ENCODE data around the gene IL27RA.

DNA sequence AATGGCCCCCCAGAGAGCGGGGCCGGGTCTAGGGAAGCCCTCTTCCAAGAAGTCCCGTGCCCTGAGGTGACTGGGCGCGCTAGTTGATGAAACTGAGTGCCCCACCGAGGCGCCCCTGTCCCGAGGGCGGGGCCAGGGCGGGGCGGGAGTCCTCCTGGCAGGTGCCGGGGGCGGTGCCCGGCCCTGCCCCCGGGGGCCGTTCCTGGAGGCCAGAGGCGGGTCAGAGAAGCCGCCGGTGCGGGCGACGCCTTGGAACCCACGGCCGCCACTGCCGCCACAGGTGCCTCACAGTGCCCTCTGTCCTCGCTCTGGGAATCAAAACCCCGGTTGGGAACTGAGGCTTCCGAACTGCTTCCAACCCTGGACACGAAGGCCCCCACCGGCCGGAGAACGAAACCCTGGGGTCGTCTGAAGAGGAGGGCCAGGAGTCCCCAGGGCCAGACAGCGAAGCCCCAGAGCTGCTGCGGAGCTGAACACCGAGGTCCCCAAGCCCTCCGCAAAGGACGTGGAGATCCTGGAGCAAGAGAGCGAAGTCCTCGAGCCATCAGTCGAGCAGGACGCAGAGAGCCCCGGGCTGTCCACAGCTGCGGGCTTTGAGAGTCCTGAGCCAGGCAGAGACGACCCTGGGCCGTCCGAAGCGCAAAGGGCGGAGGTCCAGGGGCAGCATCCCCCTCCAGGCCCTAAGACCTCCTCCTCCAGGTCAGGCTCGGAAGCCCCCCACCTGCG lies 41.1 kb downstream of the IL27RA start, which contains the start of gene MISP3:
- TF ChIP-seq, protein P1, sequence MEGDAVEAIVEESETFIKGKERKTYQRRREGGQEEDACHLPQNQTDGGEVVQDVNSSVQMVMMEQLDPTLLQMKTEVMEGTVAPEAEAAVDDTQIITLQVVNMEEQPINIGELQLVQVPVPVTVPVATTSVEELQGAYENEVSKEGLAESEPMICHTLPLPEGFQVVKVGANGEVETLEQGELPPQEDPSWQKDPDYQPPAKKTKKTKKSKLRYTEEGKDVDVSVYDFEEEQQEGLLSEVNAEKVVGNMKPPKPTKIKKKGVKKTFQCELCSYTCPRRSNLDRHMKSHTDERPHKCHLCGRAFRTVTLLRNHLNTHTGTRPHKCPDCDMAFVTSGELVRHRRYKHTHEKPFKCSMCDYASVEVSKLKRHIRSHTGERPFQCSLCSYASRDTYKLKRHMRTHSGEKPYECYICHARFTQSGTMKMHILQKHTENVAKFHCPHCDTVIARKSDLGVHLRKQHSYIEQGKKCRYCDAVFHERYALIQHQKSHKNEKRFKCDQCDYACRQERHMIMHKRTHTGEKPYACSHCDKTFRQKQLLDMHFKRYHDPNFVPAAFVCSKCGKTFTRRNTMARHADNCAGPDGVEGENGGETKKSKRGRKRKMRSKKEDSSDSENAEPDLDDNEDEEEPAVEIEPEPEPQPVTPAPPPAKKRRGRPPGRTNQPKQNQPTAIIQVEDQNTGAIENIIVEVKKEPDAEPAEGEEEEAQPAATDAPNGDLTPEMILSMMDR (IDR thresholded peaks at IDR 0.05; ENCODE audit: low read depth, low read length) = no peak
- TF ChIP-seq EZH2phosphoT487 (IDR thresholded peaks at IDR 0.05; ENCODE audit: low read depth) = no peak

All from OCI-LY3 (cell line).